Stimulated activated CD4-positive, alpha-beta T cell treated with anti-CD3 and anti-CD28 coated beads, Interleukin-1b, Interleukin-23, amount 100 ng/mL, for 1 hour (primary cell): ENCODE results near the gene ANKS1A.
"Not testable (repeated sequence)": the region's sequence is repeated elsewhere in the genome, so short reads cannot be mapped to it uniquely, and the experiment has no call there.

Experiments
- DNase-seq, 2 donors: peaks; one replicate each; pipeline ENCODE4 v3.0.0-alpha.2; 2020; ENCODE audit warnings: low read depth in 2 of 2

The ANKS1A gene

DNA sequence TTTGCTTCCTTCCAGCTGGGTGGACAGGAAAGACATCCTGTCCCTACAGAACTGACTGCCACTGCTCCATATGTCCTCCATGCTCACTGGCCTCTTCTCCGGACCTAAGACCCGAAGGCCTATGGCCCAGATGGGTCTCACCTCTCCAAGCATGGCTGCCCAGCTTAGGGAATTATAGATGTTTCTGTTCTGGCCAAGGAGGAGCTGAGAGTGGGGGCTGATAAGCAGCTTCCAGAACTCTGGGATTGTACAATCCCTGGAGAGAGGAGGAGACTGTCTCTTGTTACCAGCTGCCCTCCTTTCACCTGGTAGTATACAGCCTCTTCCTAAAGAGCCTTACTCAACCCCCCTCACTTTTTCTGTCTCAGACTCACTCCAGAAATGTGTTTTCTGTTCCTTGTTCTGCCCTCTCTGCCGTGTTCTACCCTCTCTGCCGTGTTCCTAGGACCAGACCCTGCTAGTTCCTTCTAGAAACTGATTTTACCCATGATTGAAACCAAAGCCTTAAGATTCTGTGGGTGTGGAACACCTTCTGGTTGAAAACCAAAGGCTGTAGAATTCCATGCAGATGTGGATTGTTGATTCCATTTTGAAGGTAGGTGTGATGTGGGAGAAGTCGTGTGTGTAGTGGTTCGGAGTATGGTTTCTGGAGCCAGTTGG, 28.7 kb downstream of the ANKS1A start:
- DNase-seq: no peak

DNA sequence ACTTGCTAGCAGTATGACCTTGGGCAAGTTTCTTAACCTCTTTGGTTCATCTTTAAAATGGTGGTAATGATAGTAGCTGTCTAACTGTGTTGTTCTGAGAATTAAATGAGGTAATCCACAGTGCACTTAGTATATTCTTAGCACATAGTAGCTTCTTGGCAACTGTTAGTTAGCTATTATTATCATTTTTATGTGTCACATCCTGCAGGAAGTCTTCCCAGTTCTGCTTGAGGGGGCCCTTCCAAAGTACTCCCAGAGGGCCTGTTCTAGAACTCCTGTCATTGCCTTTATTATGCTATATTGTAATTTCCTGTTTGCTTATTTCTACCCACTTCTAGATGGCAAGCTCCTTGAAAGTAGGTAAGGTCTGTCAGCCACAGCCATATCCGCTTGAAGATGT, 30.6 kb downstream of the ANKS1A start:
- DNase-seq: no peak

DNA sequence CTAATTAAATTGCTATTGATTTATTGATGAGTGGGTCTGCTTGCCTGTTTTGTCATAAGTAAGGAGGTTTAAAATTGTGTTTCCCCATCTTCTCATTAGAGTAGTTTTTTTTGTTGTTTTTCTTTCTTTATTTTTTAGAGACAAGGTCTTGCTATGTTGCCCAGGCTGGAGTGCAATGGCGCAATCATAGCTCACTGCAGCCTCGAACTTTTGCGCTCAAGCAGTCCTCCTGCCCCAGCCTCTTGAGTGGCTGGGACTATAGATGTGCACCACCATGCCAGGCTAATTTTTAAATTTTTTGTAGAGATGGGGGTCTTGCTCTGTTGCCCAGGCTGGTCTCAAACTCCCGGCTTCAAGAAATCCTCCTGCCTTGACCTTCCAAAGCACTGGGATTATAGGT, 31.0 kb downstream of the ANKS1A start:
- no peak for DNase-seq

DNA sequence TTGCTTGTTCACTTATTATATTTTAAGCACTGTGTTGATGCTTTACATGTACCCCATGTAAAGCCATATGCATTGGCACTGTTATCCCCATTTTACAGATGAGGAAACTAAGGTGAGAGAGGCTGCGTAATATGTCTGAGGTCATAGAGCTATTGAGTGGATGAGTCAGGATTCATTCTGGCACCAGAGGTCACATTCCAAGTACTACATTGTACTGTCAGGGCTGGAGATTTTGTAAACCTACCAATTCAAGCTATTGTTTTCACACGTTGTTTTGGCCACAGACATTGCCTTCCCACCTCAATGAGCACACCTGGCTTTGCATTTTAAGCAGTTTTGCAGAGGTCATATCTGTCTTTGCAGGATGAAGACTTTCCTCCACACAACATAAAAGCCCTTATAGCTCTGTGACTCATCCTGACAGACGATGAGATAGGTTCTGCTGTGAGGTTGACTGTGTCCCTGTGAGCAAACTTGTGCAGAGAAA, 33.2 kb downstream of the ANKS1A start:
- no peak for DNase-seq

DNA sequence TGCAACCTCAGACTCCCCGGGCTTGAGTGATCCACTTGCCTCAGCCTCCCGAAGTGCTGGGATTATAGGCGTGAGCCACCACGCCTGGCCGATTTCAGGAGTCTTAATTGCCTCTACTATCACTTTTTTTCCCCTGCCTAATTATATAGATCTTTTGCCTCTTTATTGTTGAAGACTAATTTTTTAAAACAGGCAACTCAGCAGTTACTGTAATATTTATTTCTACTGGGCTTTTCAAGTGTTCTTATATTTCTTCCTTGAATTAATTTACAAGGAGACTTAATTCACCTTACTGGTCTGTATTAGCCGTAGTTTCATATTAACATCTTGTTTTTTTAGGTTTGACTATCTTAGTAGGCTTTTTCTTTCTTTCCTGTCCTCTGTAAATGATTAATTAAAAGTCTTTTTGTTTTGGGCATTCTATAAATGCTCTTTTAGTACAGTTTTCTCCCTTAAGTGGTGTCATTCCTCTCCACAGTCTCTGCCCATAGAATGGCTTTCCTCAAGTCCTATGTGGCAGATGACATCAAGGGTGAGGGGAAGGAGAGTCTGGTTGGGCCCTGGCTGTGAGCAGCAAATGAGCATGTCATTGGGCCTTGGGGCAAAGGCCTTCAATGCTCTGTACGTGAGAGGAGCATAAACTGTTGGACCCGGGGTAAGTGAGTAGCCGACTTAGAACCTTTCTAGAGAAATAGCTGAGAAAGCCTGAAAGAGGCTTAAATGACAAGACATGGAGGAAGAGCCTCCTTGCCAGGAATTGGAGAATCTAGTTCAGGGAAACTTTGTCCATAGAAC, 36.0 kb downstream of the ANKS1A start:
- DNase-seq: no peak

DNA sequence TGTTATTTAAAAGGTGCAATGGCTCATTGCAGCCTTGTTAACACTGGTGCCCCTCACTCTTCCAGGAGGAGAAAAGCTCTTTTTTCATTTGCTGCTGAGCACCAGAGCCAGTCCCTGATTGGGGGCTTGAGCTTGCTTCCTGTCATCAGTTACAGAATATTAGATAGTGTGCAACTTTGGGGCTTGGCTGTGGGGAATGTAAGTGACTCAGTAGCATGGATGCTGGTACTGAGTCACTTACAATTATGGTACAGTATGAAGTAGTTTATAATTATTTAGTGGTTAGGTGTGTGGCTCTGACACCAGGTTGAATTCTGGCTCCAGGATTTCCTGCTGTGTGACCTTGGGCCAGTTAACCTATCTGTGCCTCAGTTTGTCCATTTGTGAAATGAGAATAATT, 37.6 kb downstream of the ANKS1A start:
- no peak for DNase-seq

DNA sequence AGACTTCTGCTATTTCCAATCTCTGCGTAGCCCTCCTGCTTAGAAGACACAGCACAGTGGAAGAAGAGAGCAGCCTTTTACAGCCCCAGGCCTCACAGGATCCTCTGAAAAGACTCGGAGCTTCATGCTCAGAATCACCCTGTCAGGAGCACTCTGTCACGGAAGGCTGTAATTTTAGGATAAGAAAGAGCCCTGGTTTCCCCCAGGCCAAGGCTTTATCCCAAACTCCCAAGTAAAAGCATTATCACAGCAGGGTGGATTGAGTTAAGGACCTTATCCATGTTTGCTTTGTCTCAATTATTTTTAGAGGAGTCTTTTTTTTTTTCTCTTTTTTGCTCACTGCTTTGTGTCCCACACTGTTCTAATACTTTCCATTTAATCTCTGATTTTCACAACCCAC, 39.2 kb downstream of the ANKS1A start:
- DNase-seq: no peak

DNA sequence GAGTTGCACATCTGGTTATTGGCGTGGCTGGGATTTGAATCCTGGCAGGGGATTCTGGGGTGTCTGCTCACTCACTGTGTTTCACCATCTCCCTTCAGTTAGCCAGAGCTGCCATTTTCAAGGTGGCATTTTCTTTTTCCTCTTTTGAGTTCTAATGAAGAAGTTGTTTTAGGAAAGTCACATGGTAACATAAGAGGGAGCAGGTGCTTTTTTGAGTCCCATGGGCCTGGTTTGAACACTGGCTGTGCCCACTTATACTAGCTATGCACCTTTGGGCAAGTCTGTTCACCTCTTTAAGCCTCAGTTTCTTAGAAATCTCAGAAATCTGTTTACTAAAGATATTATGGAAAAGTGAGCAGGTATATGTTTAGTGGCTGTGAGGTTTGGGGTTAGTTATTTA, 39.6 kb downstream of the ANKS1A start:
- no peak for DNase-seq

DNA sequence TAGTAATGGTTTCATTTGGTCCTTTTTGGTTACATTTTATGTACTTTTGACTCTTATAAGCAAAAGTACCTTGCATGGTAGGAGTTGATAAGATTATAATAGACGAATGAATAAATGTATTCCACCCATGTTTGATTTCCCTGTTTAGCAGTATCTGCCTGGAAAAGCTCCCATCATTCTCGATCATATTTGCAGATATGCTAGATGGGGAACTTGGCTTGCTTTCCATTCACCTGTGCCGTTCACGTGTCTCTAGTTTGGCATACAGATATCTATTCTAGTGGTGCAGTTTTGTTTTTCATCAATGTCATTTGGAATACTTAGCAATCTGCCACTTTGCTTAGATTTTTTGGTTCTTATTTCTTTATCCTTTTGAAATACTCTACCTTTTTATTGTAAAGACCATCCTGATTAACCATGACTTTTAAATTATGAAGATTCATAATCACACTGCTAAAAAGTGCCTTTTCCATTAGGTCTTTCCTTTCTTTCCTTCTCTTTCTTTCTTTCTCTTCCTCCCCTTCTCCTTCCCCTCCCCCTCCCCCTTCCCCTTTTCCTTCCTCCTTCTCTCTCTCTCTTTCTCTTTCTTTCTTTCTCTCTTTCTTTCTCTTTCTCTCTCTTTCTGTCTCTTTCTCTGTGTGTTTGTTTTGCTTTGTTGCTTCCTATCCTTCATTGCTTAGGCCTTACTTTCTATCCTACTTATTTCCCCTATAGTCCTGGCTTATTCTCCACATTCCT, 40.4 kb downstream of the ANKS1A start:
- DNase-seq: no peak

DNA sequence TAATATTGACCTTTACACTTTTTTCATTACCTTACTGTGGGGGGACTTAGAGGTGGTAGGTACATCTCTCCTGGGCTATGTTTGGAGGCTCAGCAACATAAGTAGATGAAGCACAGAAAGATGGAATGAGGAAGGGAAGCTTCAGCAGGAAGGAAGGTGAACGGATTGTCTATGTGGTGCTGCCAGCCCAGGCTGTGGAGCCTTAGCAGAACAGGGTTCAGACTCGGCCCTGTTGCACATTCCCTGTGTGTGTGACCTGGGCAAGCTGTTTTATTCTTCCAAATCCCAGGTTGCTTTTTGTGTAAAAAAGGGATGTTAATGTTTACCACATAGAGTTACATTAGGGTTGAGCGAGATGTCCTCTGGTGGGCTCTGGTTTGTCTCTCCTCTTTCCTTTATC, 41.2 kb downstream of the ANKS1A start:
- no peak for DNase-seq

DNA sequence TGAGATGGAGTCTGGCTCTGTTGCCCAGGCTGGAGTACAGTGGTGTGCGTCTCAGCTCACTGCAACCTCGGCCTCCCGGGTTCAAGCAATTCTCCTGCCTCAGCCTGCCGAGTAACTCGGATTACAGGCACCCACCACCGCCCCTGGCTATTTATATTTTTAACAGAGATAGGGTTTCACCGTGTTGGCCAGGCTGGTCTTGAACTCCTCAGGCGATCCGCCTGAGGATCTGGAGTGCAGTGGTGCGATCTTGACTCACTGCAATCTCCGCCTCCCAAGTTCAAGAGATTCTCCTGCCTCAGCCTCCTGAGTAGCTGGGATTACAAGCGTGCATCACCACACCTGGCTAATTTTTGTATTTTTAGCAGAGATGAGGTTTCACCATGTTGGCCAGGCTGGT, 43.1 kb downstream of the ANKS1A start:
- DNase-seq: not testable (repeated sequence)

DNA sequence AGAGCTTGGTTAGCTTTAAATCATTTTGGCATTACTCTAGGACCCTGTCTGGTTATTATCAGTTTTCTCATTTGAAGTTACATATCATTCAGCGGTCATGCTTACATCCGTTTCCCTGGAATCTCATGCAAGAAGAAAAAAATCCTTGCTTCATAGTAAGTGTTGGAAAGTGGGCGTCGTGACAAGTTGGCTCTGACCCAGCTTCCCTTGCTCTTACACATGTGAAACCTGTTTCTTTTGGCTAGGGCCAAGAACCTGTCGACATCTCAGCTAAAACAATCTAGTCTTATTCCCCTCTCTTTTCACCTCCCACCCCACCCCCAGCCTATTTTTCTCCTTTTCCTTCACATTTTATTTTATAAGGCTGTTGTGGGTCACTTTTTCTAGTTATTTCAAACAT, 45.5 kb downstream of the ANKS1A start:
- DNase-seq: no peak

DNA sequence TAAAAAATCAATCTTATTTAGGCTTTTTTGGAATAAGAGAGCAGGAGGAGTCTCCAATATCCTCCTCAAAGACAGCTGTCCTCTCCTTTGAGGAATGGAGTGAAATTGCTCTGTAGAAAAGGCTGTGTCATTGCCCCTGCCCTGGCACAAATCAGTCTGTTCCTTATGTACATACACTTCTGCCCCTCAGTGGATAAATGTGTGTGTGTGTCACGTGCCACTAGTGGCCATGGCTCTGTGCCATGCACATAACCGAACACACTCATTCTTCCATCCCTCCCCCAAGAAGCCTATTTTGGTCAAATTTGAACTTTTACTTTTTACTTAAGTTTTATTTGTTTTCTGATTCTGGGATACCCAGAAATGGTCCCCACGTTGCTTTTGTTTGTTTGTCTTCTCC, 49.2 kb downstream of the ANKS1A start:
- DNase-seq: no peak

DNA sequence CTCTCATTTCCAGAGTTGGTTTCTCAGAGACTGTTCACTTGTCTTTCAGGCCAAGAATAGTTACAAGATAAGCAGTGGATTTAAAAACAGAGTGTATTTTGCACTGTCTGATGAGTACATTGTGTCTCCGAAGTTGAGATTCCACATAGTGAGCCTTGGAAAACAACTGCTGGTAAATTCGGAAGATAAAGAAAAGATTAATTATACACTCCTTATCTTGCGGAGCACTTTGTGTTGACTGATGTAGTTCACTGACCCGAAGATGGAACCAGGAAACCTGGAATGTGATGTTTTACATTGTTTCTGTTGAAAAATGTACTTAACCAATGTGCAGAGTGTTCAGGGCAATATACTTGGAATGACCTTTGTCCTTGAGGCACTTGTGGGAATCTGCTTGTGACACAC, 51.0 kb downstream of the ANKS1A start:
- no peak for DNase-seq

DNA sequence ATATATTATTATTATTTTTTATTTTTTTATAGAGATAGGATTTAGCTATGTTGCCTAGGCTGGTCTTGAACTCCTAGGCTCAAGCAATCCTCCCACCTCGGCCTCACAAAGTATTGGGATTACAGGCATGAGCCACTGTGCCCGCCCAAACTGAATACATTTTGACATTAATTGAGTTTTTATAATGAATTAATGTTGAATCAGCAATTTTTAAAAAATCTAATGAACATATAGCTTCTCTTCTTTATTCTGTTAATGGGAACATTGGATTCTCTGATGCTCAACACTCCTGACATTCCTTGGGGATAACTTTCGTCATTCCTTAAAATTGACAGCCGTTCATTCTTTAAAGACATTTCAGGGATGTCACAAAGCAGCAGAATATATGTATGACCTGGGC, 52.4 kb downstream of the ANKS1A start:
- DNase-seq: no peak

DNA sequence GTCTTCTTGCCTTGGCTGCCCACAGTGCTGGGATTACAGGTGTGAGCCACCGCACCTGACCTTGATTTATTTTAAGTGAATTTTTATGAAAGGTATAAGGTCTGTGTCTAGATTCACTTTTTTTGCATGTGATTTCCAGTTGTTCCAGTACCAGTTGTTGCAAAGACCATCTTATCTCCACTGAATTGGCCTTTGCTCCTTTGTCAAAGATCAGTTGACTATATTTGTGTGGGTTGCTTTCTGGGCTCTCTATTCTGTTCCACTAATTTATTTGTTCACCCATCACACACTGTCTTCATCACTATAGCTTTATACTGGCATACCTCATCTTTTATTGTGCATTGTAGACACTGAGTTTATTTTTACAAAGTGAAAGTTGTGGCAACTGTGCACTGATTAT, 56.3 kb downstream of the ANKS1A start:
- DNase-seq: no peak

DNA sequence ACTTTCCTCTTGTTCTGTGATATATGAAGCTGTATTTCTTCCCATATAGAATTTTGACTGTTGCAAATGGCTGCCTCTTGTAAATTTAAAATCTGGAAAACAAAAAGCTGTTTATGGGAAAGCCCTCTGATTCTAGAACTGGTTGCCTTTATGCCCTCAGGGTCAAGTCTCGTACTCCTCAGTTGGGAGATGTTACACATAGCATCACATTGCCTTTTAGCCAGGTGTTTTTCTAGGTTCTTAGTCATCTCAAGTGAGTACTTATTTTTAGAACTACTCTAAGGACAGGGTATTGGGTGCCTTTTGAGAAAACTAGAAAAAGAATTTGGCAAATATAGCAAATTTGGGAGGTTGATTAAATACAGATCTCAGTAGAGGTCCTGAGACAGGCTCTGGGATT, 58.5 kb downstream of the ANKS1A start:
- no peak for DNase-seq

DNA sequence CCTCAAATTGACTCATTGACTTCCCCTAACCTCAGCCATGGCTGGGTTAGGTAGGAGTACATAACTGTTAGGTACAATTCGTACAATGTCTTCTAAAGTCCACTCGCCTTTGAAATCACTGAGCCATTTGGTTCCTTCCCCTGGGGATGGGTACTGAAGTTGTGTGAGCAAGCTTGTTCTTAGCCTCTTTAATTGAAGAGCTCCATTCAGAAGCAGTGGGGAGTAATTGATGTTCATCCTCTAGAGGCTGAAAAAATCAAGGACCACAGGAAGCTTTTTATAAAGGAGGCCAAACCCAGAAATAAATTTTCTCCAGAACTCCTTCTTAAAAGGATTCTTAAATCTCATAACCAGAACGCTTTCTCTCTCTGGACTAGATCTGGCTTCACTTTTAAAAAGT, 60.6 kb downstream of the ANKS1A start:
- DNase-seq: no peak

DNA sequence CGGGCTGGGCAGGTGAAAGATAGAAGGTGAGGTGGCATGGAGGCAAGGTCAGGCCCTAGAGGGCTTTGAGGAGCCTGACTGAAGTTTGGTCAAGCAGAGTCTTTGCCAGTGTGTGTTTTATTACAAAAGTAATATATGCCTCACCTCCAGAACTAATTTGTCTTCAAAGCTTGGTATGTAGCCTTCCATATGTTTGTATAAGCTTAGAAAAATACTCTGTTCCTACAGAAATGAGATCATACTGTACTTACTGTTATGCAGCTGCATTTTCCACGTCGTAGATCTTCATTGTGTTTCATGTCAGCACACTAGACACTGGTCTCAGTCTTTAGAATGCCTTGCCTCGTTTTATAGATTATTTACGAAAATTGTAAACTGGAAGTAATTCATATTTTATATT, 61.8 kb downstream of the ANKS1A start:
- DNase-seq: no peak

DNA sequence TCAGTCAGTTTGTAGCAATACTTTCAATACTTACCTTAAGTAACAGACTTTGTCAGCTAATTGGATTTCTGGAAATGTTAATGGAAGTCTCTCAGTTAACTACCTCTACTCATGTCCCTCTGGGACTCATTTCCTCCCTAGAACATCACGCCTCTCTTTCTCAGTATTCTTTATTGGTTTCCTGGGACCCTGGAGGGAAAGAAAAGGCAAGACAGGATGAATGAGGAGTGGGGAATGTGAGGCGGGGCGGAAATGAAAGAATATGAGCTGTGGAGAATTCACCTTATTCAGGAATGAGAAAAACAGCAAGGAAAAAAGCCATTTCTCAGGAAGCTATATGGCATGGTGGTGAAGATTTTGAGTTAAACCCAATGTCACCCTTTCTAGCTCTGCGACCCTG, 62.7 kb downstream of the ANKS1A start:
- DNase-seq: no peak

DNA sequence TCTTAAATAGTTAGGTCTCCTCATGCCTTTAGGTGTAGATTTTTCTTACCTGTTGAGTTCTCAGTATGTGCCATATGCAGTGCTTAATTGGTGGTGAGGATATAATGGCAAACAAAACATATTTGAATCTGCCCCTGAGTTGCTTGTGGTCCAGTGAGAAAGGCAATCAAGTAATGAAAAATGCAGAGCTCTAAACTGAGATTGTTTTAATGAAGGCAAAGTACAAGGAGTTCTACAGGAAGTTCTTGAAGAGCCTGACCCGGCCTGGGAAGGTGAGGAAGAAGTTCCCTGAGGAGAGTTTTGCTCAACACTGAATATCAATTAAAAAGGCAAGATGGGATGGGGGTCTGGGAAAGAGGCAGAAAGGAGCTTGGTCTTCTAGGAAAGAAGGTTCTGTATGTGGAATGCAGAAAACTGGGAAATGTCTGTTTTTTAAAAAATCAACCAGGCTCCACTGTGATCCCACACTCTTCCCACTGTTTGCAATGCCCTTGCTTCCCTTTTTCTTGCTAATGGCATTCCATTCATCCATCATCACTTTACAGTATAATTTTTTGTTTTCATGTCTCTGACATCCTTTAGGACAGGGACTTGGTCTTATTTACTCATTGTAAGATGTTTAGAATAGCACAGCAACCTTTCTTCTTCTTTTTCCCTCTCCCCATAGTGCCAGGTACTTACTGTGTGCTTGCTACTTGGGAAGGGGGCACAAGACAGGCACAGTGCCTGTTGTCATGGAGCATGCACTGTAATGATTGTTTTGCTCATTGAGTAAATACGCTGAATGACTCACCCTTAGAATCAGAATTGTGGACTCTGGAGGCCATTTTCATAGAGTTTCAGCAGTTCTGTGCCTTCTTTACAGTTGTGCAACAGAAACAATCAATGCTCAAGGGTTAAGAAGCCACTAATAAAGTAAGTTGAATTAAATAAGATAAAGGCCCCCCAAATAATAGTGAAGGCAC, 64.3 kb downstream of the ANKS1A start:
- DNase-seq: no peak

DNA sequence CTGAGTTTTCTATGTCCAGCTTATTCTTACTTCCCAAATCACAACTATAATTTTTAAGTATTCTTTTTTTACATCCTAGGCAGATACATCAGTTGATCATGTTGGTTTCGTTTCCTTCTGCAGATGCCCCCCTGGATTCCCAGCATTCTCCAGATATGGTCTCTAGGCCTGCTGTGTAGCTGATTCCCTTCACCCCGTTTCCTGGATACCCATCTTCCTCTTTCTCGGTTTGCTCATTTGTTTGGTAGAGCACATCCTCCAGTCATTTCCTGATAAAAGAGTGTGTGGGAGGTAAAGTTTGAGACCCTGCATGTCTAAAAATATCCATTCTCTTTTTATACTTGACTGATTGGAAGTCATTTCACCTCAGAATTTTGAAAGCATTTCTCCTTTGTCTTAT, 66.4 kb downstream of the ANKS1A start:
- DNase-seq: no peak
